OCI-LY3 (cell line): Measurements from ENCODE around the gene CALY.

Experiments used
- H2AFZ ChIP-seq: fragments of 200-600, 300-600 bp; shearing (Covaris generic); 2 replicates; pipeline ENCODE4 v1.6.0; 2014; ENCODE audit warnings: antibody characterized with exemption, low read depth, low read length
- H3K27ac ChIP-seq: fragments of 200-600, 300-600 bp; sonication (generic); 2 replicates; pipeline ENCODE4 v1.5.1; 2014; ENCODE audit warnings: mild to moderate bottlenecking, low read length, moderate library complexity, mixed read lengths
- H3K27me3 ChIP-seq: fragments of 200-600, 300-600 bp; sonication (generic); 2 replicates; pipeline ENCODE4 v1.6.1; 2014; ENCODE audit warnings: low read depth, low read length, mixed read lengths
- H3K36me3 ChIP-seq: fragments of 200-600, 300-600 bp; sonication (generic); replicated peaks from 2 replicates; pipeline ENCODE3; 2014; ENCODE audit warnings: low read depth, low read length, mixed read lengths
- H3K4me1 ChIP-seq: fragments of 300-600, 200-600 bp; sonication (generic); 2 replicates; pipeline ENCODE4 v1.6.1; 2014; ENCODE audit warnings: low read length, mixed read lengths
- H3K4me2 ChIP-seq: fragments of 200-600, 300-600 bp; sonication (generic); 2 replicates; pipeline ENCODE4 v1.6.1; 2014; ENCODE audit warnings: low read length, mixed read lengths
- H3K4me3 ChIP-seq: fragments of 300-600, 200-600 bp; sonication (generic); 2 replicates; pipeline ENCODE4 v1.5.1; 2014; ENCODE audit warnings: antibody characterized with exemption, mild to moderate bottlenecking, low read length, moderate library complexity
- H3K79me2 ChIP-seq: fragments of 300-600, 200-600 bp; shearing (Covaris generic); 2 replicates; pipeline ENCODE4 v1.6.1; 2014; ENCODE audit warnings: mild to moderate bottlenecking, low read length, mixed read lengths
- H3K9ac ChIP-seq: fragments of 300-600, 200-600 bp; shearing (Covaris generic); 2 replicates; pipeline ENCODE4 v1.6.0; 2014; ENCODE audit warnings: mild to moderate bottlenecking, low read length, moderate library complexity
- H3K9me3 ChIP-seq: fragments of 200-600, 300-600 bp; shearing (Covaris generic); 2 replicates; pipeline ENCODE4 v1.6.1; 2014; ENCODE audit warnings: low read length, mixed read lengths; ENCODE audit not compliant: insufficient read depth
- H4K20me1 ChIP-seq: fragments of 200-600, 300-600 bp; sonication (generic); 2 replicates; pipeline ENCODE4 v1.6.1; 2016; ENCODE audit warnings: low read length, mixed read lengths; ENCODE audit not compliant: insufficient read depth
- EZH2phosphoT487 ChIP-seq: fragments of 200-600 bp; shearing (Covaris generic); IDR thresholded peaks from 2 replicates; pipeline ENCODE4 v1.6.1; 2018; ENCODE audit warnings: antibody characterized with exemption, mixed run types, low read depth
- TF ChIP-seq, protein P1 (sequence below): fragments of 200-600, 300-600 bp; sonication (generic); IDR thresholded peaks from 2 replicates; pipeline ENCODE4 v1.5.1; 2014; ENCODE audit warnings: antibody characterized with exemption, low read length, low read depth

The CALY gene

DNA sequence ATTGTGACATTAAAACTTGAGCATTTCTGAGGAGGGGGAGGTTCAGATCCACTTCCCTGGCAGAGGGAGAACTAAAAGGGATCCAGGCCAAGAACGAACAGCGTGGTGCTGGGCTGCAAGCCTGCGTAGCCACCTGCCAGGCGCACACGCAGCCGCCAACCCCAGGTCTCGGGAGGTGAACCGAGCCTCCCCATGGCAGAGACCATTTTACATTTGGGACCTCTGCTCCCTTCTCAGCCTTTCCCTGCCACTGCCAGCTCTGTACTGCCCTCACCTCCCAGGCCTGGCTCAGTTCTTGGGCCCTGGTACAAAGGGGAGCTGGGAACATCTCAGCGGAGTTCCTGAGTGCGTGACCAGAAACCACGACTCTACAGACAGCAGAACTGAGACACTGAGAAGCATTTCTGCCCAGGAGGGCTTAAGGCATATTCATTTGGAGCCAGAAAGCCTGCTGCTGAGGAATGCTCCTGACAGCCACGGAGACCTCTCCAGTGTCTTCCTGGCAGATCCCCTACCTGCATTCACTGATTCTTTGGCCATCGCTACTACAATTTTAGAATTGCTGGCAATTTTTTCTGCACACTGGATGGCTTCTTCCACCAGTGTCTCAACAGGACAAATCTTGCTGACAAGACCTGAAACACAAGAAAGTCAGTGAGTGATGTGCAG is 28.9 kb upstream of the CALY start:
- Histone ChIP-seq H3K4me2 (no peak overlapping the region), H2AFZ (no peak overlapping the region), H3K4me1 (no peaks in the 10 kb centered on the region), H3K9ac (no peak overlapping the region), H3K79me2 (no peaks in the 10 kb centered on the region), H3K27ac (no peak overlapping the region), H3K9me3 (no peaks in the 10 kb centered on the region), H3K4me3 (no peak overlapping the region), H3K36me3 (no peaks in the 10 kb centered on the region), H4K20me1 (no peaks in the 10 kb centered on the region), H3K27me3 (no peaks in the 10 kb centered on the region)
- TF ChIP-seq, protein P1, sequence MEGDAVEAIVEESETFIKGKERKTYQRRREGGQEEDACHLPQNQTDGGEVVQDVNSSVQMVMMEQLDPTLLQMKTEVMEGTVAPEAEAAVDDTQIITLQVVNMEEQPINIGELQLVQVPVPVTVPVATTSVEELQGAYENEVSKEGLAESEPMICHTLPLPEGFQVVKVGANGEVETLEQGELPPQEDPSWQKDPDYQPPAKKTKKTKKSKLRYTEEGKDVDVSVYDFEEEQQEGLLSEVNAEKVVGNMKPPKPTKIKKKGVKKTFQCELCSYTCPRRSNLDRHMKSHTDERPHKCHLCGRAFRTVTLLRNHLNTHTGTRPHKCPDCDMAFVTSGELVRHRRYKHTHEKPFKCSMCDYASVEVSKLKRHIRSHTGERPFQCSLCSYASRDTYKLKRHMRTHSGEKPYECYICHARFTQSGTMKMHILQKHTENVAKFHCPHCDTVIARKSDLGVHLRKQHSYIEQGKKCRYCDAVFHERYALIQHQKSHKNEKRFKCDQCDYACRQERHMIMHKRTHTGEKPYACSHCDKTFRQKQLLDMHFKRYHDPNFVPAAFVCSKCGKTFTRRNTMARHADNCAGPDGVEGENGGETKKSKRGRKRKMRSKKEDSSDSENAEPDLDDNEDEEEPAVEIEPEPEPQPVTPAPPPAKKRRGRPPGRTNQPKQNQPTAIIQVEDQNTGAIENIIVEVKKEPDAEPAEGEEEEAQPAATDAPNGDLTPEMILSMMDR: no peak
- no peak for TF ChIP-seq EZH2phosphoT487

DNA sequence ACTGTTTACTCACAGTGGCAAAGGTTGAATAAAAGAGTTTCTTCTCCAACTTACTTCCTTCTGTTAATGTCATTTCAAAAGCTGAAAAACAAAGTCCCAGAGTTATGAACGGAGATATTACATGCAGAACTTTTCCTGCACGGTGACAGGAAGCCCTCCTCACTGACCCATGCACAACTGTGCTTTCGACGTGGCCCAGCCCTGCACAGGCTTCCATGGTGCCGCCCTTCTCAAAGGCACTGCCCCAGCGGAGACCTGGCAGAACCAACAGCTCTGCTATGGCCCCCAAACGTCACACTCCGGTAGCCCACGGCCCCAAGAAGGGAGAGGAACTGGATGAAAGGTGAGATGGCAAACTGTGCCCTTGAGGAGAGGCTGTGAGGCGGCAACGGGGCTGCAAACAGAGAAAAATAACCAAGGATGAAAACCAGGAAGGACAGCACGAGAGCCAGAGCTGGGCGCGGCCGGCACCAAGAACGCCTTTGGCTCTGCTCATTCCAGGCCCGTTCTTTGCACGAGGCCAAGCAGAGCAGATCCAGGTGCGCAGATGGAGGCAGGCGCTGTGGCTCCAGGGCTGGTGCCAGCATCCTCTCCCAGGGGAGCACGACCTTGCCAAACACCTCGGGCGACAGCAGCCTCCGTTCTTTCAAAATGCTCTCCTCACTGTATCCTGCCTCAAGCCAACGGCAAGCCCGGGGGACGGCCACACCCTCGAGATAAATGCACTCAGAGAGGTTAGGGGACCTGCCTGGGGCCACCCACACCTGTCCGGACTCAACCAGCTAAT is 28.1 kb upstream of the CALY start:
- no peaks in the 10 kb centered on the region for H4K20me1 ChIP-seq
- no peaks in the 10 kb centered on the region for H3K27me3 ChIP-seq
- no peak overlapping the region for H2AFZ ChIP-seq
- no peak overlapping the region for H3K4me2 ChIP-seq
- no peaks in the 10 kb centered on the region for H3K9me3 ChIP-seq
- no peaks in the 10 kb centered on the region for H3K79me2 ChIP-seq
- H3K27ac ChIP-seq: no peak overlapping the region
- H3K4me1 ChIP-seq: no peaks in the 10 kb centered on the region
- no peak for TF ChIP-seq EZH2phosphoT487
- TF ChIP-seq, protein P1: no peak
- H3K36me3 ChIP-seq: no peaks in the 10 kb centered on the region
- no peak overlapping the region for H3K4me3 ChIP-seq
- no peak overlapping the region for H3K9ac ChIP-seq

DNA sequence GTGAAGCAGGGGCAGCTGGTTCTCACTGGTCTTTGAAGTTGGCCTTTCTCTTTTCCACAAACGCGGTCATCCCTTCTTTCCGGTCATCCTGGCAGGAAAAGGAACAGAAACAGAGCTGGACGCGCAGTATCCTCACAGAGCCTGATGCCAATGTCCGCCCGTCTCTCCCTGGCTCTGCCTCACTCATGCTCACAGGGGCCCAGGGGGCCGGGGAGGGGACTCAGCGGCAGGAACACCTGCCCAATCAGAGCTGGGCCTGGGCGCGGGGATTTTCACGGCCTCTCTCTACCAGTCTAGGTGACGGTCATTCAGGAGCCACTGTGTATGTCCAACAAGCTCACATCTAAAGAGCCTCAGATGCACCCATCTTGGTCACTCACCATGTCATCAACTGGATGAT is 26.1 kb upstream of the CALY start:
- no peak overlapping the region for H3K4me2 ChIP-seq
- no peaks in the 10 kb centered on the region for H3K9me3 ChIP-seq
- no peak overlapping the region for H2AFZ ChIP-seq
- no peak overlapping the region for H3K4me3 ChIP-seq
- H3K36me3 ChIP-seq: no peaks in the 10 kb centered on the region
- H4K20me1 ChIP-seq: no peaks in the 10 kb centered on the region
- no peaks in the 10 kb centered on the region for H3K79me2 ChIP-seq
- no peak for TF ChIP-seq EZH2phosphoT487
- TF ChIP-seq, protein P1: no peak
- H3K9ac ChIP-seq: no peak overlapping the region
- H3K4me1 ChIP-seq: no peaks in the 10 kb centered on the region
- no peaks in the 10 kb centered on the region for H3K27me3 ChIP-seq
- no peak overlapping the region for H3K27ac ChIP-seq

DNA sequence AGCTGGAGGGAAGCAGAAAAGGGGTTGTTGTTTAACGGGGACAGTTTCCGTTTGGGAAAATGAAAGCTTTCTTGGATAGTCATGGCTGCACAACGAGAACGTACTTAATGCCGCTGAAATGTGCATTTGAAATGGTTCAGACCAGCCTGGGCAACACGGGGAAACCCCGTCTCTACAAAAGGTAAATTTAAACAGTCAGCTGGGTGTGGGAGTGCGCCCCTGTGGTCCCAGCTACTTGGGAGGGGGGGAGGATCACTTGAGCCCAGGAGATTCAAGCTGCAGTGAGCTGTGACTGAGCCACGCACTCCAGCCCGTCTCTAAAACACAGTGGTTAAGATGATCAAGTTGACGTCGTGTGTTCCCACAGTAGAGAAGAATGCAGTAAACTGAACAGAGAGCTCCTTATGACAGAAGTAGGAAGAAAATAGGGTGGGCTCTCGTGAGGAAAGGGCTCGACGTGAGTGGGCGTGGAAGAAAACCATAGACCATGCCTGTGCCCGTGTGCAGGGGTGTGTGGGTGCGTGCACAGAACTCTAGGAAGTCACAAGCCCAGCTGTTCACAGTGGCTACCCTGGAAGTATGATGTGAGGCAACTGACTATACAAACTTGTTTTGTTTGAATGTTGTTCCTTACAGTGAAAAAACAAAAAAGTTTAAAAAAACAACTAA is 25.2 kb upstream of the CALY start:
- TF ChIP-seq EZH2phosphoT487: no peak
- TF ChIP-seq, protein P1: no peak
- Histone ChIP-seq H3K36me3 (no peaks in the 10 kb centered on the region), H3K4me2 (no peak overlapping the region), H3K27ac (no peak overlapping the region), H3K4me3 (no peak overlapping the region), H2AFZ (no peak overlapping the region), H3K79me2 (no peaks in the 10 kb centered on the region), H3K4me1 (no peaks in the 10 kb centered on the region), H3K9me3 (no peaks in the 10 kb centered on the region), H3K27me3 (no peaks in the 10 kb centered on the region), H4K20me1 (no peaks in the 10 kb centered on the region), H3K9ac (no peak overlapping the region)
